HepG2 (cell line): ENCODE data around the gene HINFP. TPM values are rescaled to one million over a fixed set of nuclear protein-coding genes. Genes with fewer than 3 reads are reported as not detected.
A peak's percentile ranks its signal among the peaks of the same experiment; 100 is the strongest.

ENCODE experiments used
- AGO2 ChIP-seq: fragments of 200-400 bp; formaldehyde crosslinking; optimal IDR thresholded peaks from 2 replicates; pipeline ENCODE3; 2017; ENCODE audit warnings: mild to moderate bottlenecking, low read depth, low read length, moderate library complexity
- ARNT2 ChIP-seq: sonication (generic); formaldehyde crosslinking; IDR thresholded peaks from 2 replicates; pipeline ENCODE4 v1.8.0; 2022; ENCODE audit warnings: mild to moderate bottlenecking, low read depth, missing genetic modification reagents, moderate library complexity
- ATF7 ChIP-seq, 2 experiments: fragments of 450-650 bp in 1 of 2; sonication (generic) in 1 of 2; formaldehyde crosslinking in 1 of 2; IDR thresholded peaks; 2 replicates each; pipeline versions ENCODE4 v1.4.0 to v1.6.1; 2016 to 2020; ENCODE audit warnings: antibody characterized with exemption in 1 of 2, mild to moderate bottlenecking in 1 of 2, missing genetic modification reagents in 1 of 2
- CC2D1A ChIP-seq: sonication (generic); formaldehyde crosslinking; IDR thresholded peaks from 2 replicates; pipeline ENCODE4 v1.8.1; 2023; ENCODE audit warnings: mild to moderate bottlenecking, missing genetic modification reagents
- CCAR2 ChIP-seq: fragments of 200-400 bp; formaldehyde crosslinking; optimal IDR thresholded peaks from 2 replicates; pipeline ENCODE3; 2018; ENCODE audit warnings: low read depth, mild to moderate bottlenecking, low read length, moderate library complexity
- CENPX ChIP-seq: sonication (generic); formaldehyde crosslinking; IDR thresholded peaks from 2 replicates; pipeline ENCODE4 v1.9.0; 2021; ENCODE audit warnings: mild to moderate bottlenecking, missing genetic modification reagents, moderate library complexity
- CHCHD3 ChIP-seq: sonication (generic); formaldehyde crosslinking; IDR thresholded peaks from 2 replicates; pipeline ENCODE4 v1.8.0; 2022; ENCODE audit warnings: mild to moderate bottlenecking, missing genetic modification reagents, moderate library complexity
- DPF2 ChIP-seq: sonication (generic); formaldehyde crosslinking; IDR thresholded peaks from 2 replicates; pipeline ENCODE4 v1.4.0; 2020; ENCODE audit warnings: mild to moderate bottlenecking, low read depth, missing genetic modification reagents, borderline replicate concordance
- ERF ChIP-seq: IDR thresholded peaks from 2 replicates; pipeline ENCODE4 v1.6.1; 2018; ENCODE audit warnings: missing biosample characterization, missing genetic modification reagents
- KAT2B ChIP-seq: fragments of 150-350 bp; IDR thresholded peaks from 2 replicates; pipeline ENCODE4 v1.6.1; 2014; ENCODE audit warnings: low read depth, low read length, borderline replicate concordance
- KDM5B ChIP-seq: sonication (generic); formaldehyde crosslinking; IDR thresholded peaks from 2 replicates; pipeline ENCODE4 v1.4.0; 2020; ENCODE audit warnings: missing genetic modification reagents, mild to moderate bottlenecking, borderline replicate concordance
- NCOA5 ChIP-seq: sonication (generic); formaldehyde crosslinking; IDR thresholded peaks from 2 replicates; pipeline ENCODE4 v1.4.0; 2020; ENCODE audit warnings: missing genetic modification reagents
- NFRKB ChIP-seq: fragments of 450-650 bp; IDR thresholded peaks from 2 replicates; pipeline ENCODE4 v1.6.1; 2017
- POGZ ChIP-seq: sonication (generic); formaldehyde crosslinking; IDR thresholded peaks from 2 replicates; pipeline ENCODE4 v1.4.0; 2020; ENCODE audit warnings: mild to moderate bottlenecking, missing genetic modification reagents
- PTBP1 ChIP-seq: fragments of 200-400 bp; formaldehyde crosslinking; IDR thresholded peaks from 2 replicates; pipeline ENCODE4 v1.6.1; 2018; ENCODE audit warnings: low read length, low read depth; ENCODE audit not compliant: poor library complexity, severe bottlenecking
- TAF15 ChIP-seq: fragments of 200-400 bp; formaldehyde crosslinking; IDR thresholded peaks from one replicate; pipeline ENCODE4 v1.6.1; 2018; ENCODE audit warnings: mild to moderate bottlenecking, low read depth, low read length; ENCODE audit not compliant: poor library complexity, severe bottlenecking
- ZNF367 ChIP-seq: sonication (generic); formaldehyde crosslinking; IDR thresholded peaks from 2 replicates; pipeline ENCODE4 v1.4.0; 2020; ENCODE audit warnings: missing genetic modification reagents, borderline replicate concordance
- ZNF629 ChIP-seq: sonication (generic); formaldehyde crosslinking; conservative IDR thresholded peaks from 2 replicates; pipeline ENCODE4 v1.5.0; 2020; ENCODE audit warnings: missing genetic modification reagents
- ZSCAN30 ChIP-seq: sonication (generic); formaldehyde crosslinking; IDR thresholded peaks from 2 replicates; pipeline ENCODE4 v1.5.0; 2020; ENCODE audit warnings: mild to moderate bottlenecking, missing genetic modification reagents
- ZSCAN5A ChIP-seq: sonication (generic); formaldehyde crosslinking; IDR thresholded peaks from 2 replicates; pipeline ENCODE4 v1.8.0; 2022; ENCODE audit warnings: mild to moderate bottlenecking, missing genetic modification reagents, borderline replicate concordance
- polyA plus RNA-seq, 8 experiments: library from polyadenylated mRNA; depleted of rRNA in 3 of 8; stranded (reverse) in 7 of 8; unstranded in 1 of 8; fragments of >200 nt; fragmentation: Illumina TruSeq in 4 of 8; extraction: Trizol in 4 of 8; gene quantifications; 2 replicates each; pipeline versions ENCODE4 v1.2.1 to v1.2.3, GENCODE V29; 2011 to 2016; ENCODE audit warnings: low read depth in 4 of 8, missing spikeins in 1 of 8, mixed read lengths in 1 of 8; ENCODE audit not compliant: insufficient read depth in 1 of 8
- total RNA-seq, 5 experiments: library from RNA; depleted of rRNA; stranded (reverse); fragments of >200 nt; fragmentation: Illumina TruSeq; extraction: Trizol; gene quantifications; 2 replicates each; pipeline ENCODE4 v1.2.3, GENCODE V29; 2016; ENCODE audit warnings: low read depth in 1 of 5
- TF ChIP-seq, protein P1 (sequence below): sonication (generic); formaldehyde crosslinking; IDR thresholded peaks from 2 replicates; pipeline ENCODE4 v1.4.0; 2020; ENCODE audit warnings: missing genetic modification reagents, borderline replicate concordance

Gene HINFP
- total and polyA plus RNA-seq, 2 of the 13 experiments (the other 11 are each of a cell fraction or from before 2014, with no cell fraction given), result 15.1 to 21.4 TPM

GRCh38 chr11:119095066-119095880, 26.1 kb upstream of the HINFP start (continued):
- TF ChIP-seq, protein P1, sequence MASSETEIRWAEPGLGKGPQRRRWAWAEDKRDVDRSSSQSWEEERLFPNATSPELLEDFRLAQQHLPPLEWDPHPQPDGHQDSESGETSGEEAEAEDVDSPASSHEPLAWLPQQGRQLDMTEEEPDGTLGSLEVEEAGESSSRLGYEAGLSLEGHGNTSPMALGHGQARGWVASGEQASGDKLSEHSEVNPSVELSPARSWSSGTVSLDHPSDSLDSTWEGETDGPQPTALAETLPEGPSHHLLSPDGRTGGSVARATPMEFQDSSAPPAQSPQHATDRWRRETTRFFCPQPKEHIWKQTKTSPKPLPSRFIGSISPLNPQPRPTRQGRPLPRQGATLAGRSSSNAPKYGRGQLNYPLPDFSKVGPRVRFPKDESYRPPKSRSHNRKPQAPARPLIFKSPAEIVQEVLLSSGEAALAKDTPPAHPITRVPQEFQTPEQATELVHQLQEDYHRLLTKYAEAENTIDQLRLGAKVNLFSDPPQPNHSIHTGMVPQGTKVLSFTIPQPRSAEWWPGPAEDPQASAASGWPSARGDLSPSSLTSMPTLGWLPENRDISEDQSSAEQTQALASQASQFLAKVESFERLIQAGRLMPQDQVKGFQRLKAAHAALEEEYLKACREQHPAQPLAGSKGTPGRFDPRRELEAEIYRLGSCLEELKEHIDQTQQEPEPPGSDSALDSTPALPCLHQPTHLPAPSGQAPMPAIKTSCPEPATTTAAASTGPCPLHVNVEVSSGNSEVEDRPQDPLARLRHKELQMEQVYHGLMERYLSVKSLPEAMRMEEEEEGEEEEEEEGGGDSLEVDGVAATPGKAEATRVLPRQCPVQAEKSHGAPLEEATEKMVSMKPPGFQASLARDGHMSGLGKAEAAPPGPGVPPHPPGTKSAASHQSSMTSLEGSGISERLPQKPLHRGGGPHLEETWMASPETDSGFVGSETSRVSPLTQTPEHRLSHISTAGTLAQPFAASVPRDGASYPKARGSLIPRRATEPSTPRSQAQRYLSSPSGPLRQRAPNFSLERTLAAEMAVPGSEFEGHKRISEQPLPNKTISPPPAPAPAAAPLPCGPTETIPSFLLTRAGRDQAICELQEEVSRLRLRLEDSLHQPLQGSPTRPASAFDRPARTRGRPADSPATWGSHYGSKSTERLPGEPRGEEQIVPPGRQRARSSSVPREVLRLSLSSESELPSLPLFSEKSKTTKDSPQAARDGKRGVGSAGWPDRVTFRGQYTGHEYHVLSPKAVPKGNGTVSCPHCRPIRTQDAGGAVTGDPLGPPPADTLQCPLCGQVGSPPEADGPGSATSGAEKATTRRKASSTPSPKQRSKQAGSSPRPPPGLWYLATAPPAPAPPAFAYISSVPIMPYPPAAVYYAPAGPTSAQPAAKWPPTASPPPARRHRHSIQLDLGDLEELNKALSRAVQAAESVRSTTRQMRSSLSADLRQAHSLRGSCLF (CRISPR knock-in tag), result no peak; the same call in 1 of the 2 replicates
- TF ChIP-seq ERF (CRISPR knock-in tag), result peak; percentile 65
- TF ChIP-seq KAT2B, result no peak
- no peak; the same call in 1 of the 2 replicates for TF ChIP-seq ZSCAN5A
- peak; percentile 86; the same call in 1 of the 2 replicates for TF ChIP-seq ZSCAN30 (CRISPR knock-in tag)
- TF ChIP-seq CHCHD3 (CRISPR knock-in tag), result peak; percentile 3; the same call in 1 of the 2 replicates
- no peak for TF ChIP-seq PTBP1
- TF ChIP-seq CC2D1A, result peak; percentile 95
- peak; percentile 96 for TF ChIP-seq ARNT2
- peak; percentile 97 for TF ChIP-seq AGO2
- no peak for TF ChIP-seq DPF2
- no peak for TF ChIP-seq ZNF629 (CRISPR knock-in tag)
- peak; percentile 39 for TF ChIP-seq TAF15
- no peak for TF ChIP-seq NFRKB
- TF ChIP-seq POGZ, result peak; percentile 87
- peak; percentile 92 for TF ChIP-seq KDM5B (CRISPR knock-in tag)
- TF ChIP-seq CENPX, result no peak
- no peak for TF ChIP-seq NCOA5 (CRISPR knock-in tag)
- TF ChIP-seq ZNF367, result no peak
- no peak for TF ChIP-seq CCAR2
- TF ChIP-seq ATF7 (IDR thresholded peaks at IDR 0.05), result no peak
- TF ChIP-seq ATF7 (CRISPR knock-in tag; IDR thresholded peaks at IDR 0.05), result no peak
